GM19099 (cell line): Measurements from ENCODE around the gene LRRFIP1.

Experiments used
- POLR2A ChIP-seq: IDR thresholded peaks from 3 replicates; pipeline ENCODE4 v1.6.1; 2011; ENCODE audit warnings: low read depth; ENCODE audit not compliant: insufficient read length; ENCODE audit errors: extremely low read depth

Gene LRRFIP1, protein sequence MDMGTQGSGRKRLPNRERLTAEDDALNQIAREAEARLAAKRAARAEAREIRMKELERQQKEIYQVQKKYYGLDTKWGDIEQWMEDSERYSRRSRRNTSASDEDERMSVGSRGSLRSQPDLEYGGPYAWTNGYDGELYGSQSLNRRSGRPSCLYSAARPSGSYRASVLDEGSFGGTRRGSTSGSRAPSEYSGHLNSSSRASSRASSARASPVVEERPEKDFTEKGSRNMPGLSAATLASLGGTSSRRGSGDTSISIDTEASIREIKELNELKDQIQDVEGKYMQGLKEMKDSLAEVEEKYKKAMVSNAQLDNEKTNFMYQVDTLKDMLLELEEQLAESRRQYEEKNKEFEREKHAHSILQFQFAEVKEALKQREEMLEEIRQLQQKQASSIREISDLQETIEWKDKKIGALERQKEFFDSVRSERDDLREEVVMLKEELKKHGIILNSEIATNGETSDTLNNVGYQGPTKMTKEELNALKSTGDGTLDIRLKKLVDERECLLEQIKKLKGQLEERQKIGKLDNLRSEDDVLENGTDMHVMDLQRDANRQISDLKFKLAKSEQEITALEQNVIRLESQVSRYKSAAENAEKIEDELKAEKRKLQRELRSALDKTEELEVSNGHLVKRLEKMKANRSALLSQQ

DNA sequence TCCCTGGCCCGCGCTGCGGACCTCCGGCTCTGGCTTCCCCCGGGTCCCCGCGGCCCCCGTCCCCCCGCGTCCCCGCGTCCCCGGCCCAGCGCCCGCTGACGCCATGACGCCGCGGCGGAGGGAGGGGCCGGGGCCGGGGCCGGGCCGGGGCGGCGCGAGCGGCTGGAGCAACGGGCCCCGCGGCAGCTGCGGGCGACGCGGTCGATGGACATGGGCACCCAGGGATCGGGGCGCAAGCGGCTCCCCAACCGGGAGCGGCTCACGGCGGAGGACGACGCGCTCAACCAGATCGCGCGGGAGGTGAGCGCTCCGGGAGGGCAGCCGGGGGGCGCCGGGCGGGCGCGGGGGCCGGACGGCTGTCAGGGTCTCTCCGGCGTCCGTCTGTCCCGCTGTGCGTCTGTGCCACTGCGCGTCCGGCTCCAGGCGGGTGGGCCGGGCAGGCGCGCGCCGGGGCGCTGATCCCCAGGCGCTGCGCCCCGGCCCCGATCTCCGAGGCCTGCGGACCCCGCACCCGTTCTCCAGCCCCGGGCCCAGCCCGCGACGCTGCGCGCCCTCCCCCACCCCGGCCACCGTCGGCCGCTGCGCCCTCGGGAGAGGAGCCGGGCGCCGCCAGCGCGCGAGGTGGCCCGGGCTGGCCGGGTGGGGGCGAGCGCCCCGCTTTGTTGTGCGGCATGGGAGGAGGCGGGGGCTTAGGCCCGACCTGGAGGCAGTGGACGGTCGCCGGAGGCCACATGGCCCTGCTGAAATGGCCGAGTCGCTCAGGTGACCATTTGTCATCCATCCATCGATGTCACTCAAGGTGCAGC is at the start of gene LRRFIP1:
TSS of gene LRRFIP1 (plus strand) at position 147 of the 806 bp plus-strand sequence. CDS start at position 205, 58 bp downstream.
- TF ChIP-seq POLR2A = no peak

DNA sequence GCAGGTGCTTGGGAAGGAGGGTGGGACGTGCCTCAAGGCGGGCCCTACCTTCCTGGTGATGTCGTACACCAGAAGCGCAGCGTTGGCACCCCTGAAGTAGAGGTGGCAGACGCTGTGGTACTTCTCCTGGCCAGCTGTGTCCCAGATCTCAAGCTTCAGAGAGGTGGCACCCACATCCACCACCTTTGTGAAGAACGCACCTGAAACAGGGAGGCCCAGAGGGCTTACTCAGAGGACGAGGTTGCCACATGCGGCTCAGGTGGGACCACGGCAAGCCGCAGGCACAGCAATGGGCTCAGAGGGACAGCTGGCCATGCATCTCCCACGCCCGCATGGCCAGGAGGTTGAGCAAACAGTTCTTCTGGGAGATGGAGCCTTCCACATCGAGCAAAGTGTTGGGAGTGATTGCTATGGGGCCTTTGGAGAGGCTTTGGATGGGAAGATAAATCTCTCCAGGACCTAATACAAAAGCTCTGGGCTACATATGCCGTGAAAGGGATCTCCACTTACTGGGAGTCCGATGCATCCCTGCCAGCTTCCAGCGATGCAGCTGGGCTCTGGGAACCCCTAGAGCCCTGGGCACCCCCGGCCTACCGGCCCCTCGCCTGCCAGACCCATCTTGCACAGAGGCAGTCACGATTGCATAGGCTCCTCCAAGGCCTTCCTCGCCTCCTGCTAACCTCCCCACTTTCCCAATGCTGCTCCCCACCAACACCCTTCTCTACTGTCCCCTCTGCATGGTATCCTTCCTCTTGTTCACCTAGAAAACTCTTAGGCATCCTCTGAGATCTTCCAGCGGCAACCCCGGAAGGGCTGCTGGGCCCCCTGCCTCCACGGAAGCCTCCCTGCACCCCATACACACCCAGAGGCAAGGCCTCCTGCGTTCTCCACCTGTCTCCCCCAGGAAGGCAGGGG is 49.2 kb upstream of the LRRFIP1 start:
- no peak for TF ChIP-seq POLR2A

DNA sequence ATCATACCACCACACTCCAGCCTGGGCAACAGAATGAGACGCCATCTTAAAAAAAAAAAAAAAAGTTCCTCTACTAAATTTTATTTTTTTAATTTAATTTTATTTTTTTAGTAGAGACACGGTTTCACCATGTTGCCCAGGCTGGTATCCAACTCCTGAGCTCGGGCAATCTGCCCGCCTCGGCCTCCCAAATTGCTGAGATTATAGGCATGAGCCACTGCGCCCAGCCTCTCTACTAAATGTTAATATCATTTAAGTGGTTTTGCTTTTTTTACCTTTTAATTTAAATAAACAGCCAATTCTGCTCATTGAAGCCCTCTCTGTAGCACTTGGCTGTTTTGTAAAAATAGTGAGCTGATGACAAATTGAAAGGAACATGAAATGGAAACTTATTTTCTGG is 46.1 kb upstream of the LRRFIP1 start:
- TF ChIP-seq POLR2A = no peak

DNA sequence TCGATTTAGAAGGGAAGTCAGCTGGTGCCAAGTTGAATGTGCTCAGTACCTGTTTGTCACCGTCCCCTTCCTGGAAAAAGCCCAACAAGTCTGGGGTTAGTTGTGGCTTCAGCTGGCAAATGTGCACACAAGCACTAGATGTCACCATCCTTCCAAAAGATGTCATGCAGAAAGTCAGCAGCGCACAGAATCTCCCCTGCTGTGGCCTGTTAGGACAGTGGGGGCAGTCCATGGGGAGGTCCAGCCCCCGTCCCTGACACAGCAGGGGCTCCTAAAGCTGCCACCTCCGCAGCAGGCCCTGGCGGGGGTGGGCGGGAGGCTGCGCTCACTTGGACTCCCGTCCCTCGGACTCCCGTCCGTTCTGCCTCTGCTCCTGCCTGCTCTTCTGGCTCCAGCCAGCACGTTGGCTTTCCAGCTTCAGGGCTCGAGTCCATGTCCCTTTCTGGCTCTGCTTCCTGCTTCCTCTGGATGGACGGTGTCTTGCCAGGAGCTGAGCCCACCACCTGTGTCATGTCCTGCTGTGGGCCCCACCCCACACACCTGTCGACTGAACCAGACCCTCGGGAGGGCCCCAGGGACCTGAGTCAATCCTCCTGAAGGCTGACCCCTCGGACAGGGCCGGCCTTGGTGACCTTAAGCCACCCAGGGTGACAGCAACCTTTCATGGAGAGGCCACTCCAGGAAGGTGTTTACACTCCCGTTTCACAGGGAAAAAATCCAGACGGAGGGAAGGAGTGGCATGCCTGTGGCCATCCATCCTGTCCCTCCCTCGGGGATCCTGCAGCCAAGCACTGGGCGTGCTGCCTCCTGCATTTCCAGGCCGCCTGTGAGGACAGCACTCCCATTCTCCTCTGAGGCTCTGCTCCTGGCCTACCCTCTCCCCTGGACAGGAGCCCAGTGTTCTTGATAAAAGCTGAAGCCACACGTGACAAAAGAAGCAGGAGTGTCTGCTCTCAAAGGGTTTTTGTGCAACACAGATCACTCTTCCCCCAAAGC is 45.3 kb upstream of the LRRFIP1 start:
- no peak for TF ChIP-seq POLR2A

DNA sequence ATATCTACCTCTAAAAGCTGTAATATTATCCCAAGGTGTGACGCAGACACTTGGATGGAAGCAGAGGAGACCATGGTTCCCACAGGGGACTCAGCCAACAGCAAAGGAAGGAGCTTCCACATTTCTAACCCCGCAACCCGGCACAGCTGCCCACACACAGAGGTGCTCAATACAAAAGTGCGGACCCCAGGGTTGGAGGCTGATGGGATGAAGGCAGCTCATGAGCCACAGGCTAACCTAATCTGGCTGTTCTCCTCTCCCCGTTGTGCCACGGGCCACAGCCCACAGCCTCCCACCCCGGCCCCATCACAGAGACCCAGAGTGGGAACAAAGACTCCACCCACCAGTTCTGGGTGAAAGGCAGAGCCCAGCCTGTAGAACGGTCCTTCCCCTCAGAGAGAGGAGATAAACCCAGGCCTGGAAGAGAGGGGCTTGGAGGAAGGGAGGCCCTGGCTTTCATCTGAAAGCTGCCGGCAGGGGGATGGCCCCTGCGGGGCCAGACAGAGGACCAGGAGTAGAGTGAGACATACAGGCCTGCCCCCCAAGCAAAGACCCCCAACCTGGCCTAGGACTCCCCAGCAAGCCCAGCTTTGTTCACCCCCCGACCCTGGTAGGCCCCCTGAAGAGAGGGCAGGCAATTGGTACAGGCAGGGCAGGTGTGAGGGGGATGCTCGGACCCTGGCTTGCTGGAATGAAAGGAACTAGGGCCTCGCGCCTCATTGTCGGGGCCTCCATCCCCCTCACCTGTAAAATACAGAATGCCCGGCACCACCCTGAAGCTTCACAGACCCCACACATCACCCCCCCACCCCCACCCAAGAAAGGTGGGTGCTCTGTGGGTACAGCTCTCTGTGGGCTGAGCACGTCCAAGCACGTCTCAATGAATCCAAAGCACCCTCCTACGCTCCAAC is 43.7 kb upstream of the LRRFIP1 start:
- no peak for TF ChIP-seq POLR2A

DNA sequence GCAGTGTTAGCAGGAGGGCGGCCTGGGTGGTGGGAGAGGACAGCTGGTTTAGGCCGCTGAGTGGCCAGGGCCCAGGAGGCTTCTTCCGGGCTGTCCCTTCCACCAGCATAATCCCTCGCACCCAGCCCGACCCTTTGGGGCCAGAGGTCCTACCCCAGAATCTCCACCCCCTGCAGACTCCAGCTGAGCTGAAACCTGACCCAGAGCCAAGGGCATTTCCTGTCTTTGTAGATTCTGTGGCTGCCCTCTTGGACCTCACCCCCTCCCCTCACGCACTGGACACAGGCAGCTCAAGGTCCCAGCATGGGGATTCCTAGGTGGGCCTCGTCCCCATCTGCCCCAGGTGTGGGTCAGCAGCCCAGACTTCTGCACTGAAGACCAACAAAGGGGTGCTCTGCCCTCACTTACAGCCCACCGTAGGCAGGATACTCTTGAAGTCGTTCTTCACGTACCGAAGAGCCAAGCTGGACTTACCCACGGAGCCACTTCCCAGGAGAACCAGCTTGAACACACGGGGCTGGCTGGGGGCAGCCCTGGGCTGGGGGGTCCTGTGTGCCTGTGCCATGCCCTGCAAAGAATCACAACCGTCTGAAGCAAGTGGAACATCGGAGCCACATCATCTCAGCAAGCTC is 41.7 kb upstream of the LRRFIP1 start:
- no peak for TF ChIP-seq POLR2A

DNA sequence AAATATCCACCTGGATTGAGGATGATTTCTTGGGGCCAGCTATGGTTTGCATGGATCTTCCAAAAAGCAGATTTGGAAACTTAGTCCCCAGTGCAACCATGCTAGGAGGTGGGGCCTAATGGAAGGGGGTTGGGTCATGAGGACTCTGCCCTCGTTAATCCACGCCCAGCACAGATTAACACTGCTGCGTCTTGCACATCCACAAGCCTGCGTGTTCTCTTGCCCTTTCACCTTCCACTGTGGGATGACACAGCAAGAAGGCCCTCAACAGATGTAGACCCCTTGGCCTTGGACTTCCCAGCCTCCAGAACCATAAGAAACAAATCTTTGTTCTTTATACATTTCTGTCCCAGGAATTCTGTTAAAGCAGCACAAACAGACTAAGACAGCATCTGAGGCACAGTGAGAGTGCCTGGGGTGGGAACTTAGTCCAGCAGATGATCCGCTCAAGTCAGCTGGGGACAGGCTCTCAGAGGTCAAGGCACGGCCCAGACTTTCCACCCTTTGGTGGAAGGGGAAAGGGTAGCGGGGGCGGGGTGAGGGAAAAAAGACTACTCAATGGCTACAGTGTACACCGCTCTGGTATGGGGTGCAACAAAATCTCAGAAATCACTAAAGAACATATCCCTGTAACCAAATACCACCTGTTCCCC is 39.2 kb upstream of the LRRFIP1 start:
- no peak for TF ChIP-seq POLR2A

DNA sequence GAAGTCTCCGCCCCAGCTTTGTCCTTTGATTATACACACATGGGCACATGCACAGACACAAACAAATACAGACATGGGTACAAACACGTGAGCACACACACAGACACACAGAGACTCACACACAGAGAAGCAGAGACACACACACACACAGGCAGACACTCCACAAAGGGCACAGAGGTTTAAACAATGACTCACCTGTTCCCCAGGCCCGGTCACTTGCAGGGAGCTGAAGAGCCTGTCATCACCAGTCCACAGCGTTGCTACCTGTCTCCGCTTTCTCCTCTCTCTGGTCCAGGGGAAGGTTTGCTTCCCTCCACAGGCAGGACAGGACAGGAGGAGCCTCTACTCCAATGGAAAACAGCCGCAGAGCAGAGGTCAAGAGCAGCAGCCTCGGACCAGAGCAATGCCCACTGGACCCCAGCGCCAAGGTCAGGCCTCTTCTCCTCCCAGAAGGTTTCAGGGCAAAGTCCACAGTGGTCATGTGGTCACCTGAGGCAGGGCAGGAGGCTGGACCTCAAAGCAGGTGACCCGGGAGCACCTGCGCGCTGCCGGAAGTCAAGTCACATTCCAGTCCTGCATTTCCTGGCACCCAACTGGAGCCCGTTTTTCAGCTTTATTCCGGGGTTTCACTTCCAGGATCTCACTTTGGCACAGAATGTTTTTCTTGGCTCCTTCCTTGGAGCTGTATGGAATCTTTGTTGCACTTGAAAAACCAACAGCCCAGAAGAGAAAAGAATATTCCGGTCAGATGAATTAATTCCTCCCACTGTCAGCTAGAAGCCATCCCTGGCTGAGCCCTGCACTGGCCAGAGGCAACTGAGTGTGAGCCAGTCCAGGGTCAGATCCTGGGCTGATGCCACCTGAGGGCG is 36.9 kb upstream of the LRRFIP1 start, which contains the start of gene RAB17:
TSS of gene RAB17 (minus strand) at position 463 of the 869 bp plus-strand sequence. CDS start 4,580 bp downstream, outside the sequence.
- no peak for TF ChIP-seq POLR2A

DNA sequence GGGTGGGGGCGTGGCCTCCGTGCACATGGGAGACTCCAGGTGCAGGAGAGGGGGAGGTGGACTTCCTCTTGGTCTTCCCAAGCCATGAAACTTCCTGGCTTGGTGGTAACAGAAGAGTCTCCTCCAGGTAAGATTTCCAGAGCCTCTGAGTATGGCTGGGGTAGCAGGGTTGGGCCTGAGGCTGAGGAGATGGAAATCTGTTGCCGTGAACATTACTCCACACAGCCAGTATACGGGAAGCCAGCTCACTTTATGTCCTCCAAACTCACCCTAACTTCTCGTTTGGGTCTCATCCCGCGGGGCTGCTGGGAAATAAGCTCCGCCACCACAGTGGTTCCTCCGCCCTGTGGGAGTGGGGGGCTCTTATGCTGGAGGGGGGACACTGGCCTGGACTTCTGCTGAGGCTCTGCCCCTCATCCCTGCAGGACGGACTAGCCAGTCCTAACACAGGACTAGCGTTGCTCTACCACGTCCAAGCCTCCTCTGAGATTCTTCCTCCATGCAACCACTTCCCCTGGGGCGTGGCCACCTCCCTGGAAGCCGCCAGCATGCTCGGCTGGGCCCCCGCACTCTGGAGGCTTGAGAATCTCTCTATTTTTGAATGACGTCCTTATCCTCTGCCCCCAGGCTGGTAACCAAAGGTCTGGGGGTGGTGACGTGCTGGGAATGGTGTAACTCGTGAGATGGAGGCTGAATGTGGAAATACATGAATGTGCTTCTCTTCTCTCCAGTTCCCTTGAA is 36.1 kb upstream of the LRRFIP1 start:
- no peak for TF ChIP-seq POLR2A
